Activated CD4-positive, alpha-beta T cell treated with anti-CD3 and anti-CD28 coated beads for 48 hours (primary cell): Measurements from ENCODE around the gene HECTD1.
"Not testable (repeated sequence)": the region's sequence is repeated elsewhere in the genome, so short reads cannot be mapped to it uniquely, and the experiment has no call there.

Experiments
- DNase-seq: peaks from one replicate; pipeline ENCODE4 v3.0.0-alpha.2; 2020

HECTD1 gene

GRCh38 chr14:31139301-31139847 lies 68.2 kb downstream of the HECTD1 start:
- no peak for DNase-seq

GRCh38 chr14:31138301-31138700 lies 69.3 kb downstream of the HECTD1 start:
- no peak for DNase-seq

GRCh38 chr14:31137214-31137889 lies 70.2 kb downstream of the HECTD1 start:
- no peak for DNase-seq

- DNase-seq = no peak
Measured at GRCh38 chr14:31133133-31133532, 74.5 kb downstream of the HECTD1 start.

GRCh38 chr14:31128601-31129526 lies 78.7 kb downstream of the HECTD1 start:
- DNase-seq = no peak

- DNase-seq = no peak
Measured at GRCh38 chr14:31127690-31128089, 79.9 kb downstream of the HECTD1 start.

GRCh38 chr14:31126680-31127079 lies 80.9 kb downstream of the HECTD1 start:
- DNase-seq = no peak

GRCh38 chr14:31125231-31125630 lies 82.4 kb downstream of the HECTD1 start:
- DNase-seq = no peak

- no peak for DNase-seq
Measured at GRCh38 chr14:31124197-31124596, 83.4 kb downstream of the HECTD1 start.

- DNase-seq = no peak
Measured at GRCh38 chr14:31122921-31123320, 84.7 kb downstream of the HECTD1 start.

GRCh38 chr14:31122098-31122611 lies 85.4 kb downstream of the HECTD1 start:
- DNase-seq = peak; percentile 6

- no peak for DNase-seq
Measured at GRCh38 chr14:31118892-31119291, 88.7 kb downstream of the HECTD1 start.

- no peak for DNase-seq
Measured at GRCh38 chr14:31113794-31114193, 93.8 kb downstream of the HECTD1 start.

GRCh38 chr14:31110872-31111271 lies 96.7 kb downstream of the HECTD1 start:
- no peak for DNase-seq

GRCh38 chr14:31109257-31109656 lies 98.3 kb downstream of the HECTD1 start:
- DNase-seq = no peak

GRCh38 chr14:31106768-31107167 lies 100.8 kb downstream of the HECTD1 start:
- DNase-seq = no peak

GRCh38 chr14:31097081-31097480 lies 110.5 kb downstream of the HECTD1 start:
- no peak for DNase-seq

- no peak for DNase-seq
Measured at GRCh38 chr14:31096255-31096654, 111.3 kb downstream of the HECTD1 start.

- DNase-seq = not testable (repeated sequence)
Measured at GRCh38 chr14:31095817-31096216, 111.8 kb downstream of the HECTD1 start.

GRCh38 chr14:31093884-31094839 lies 113.4 kb downstream of the HECTD1 start:
- DNase-seq = not testable (repeated sequence)

GRCh38 chr14:31092160-31092708 lies 115.4 kb downstream of the HECTD1 start:
- DNase-seq = no peak
